Left ventricle myocardium superior (tissue), 1 donor: ENCODE data around the gene RENBP. TPM values are rescaled to one million over a fixed set of nuclear protein-coding genes. Genes with fewer than 3 reads are reported as not detected.

ENCODE experiments used
- microRNA-seq: library from miRNA; unstranded; fragments of <30 nt; microRNA quantifications from one replicate; pipeline ENCODE4 v1.2.0, GENCODE V29; 2020; ENCODE audit warnings: borderline number of aligned reads
- total RNA-seq: library from RNA; stranded (reverse); fragmentation: NEBNext Ultra II Directional; extraction: Animal tissue kit (Norgen Biotek cat#: 25700); gene quantifications from one replicate; pipeline ENCODE4 v1.2.1, GENCODE V29; 2021
- donor health status: DM: no; HTN: yes; CAD: no; lungs with severe emphysema.

The RENBP gene
- total RNA-seq, 1 donor from 2014 or later, result 8.9 TPM

Small RNA genes lying within 50 kb of the gene (microRNA-seq; reads per million reads assigned to microRNA genes)
- gene MIR3202-1, result not detected
- gene MIR3202-2, result not detected

Other genes with a start within 250 kb of the RENBP start
- gene BCAP31, start 220.3 kb downstream of the RENBP start, total RNA-seq, result 91.6 TPM
- 16.5 TPM for gene ABCD1, start 219.8 kb downstream of the RENBP start, total RNA-seq
- 2.4 TPM for gene PLXNB3, start 180.4 kb downstream of the RENBP start, total RNA-seq
- 43.6 TPM for gene SRPK3, start 163.6 kb downstream of the RENBP start, total RNA-seq
- gene IDH3G, start 150.3 kb downstream of the RENBP start, total RNA-seq, result 81.2 TPM
- 145 TPM for gene SSR4, start 150.0 kb downstream of the RENBP start, total RNA-seq
- 2.6 TPM for gene PDZD4, start 114.1 kb downstream of the RENBP start, total RNA-seq
- 4.8 TPM for gene L1CAM, start 58.5 kb downstream of the RENBP start, total RNA-seq
- 3.3 TPM for gene AVPR2, start 40.0 kb downstream of the RENBP start, total RNA-seq
- gene ARHGAP4, start 18.4 kb downstream of the RENBP start, total RNA-seq, result 10.0 TPM
- gene NAA10, start 9.6 kb downstream of the RENBP start, total RNA-seq, result 72.2 TPM
- 27.0 TPM for gene HCFC1, start 27.2 kb upstream of the RENBP start, total RNA-seq
- 6.0 TPM for gene TMEM187, start 28.1 kb upstream of the RENBP start, total RNA-seq
- 33.9 TPM for gene IRAK1, start 75.3 kb upstream of the RENBP start, total RNA-seq
- 35.9 TPM for gene MECP2, start 153.1 kb upstream of the RENBP start, total RNA-seq
- not detected for gene OPN1LW, start 199.6 kb upstream of the RENBP start, total RNA-seq
- gene OPN1MW, start 238.0 kb upstream of the RENBP start, total RNA-seq, result not detected